SK-N-SH (cell line): ENCODE measurements around the gene OLFM4. TPM values are rescaled to one million over a fixed set of nuclear protein-coding genes. Genes with fewer than 3 reads are reported as not detected.
A peak's percentile ranks its signal among the peaks of the same experiment; 100 is the strongest.

Source experiments
- CTCF ChIA-PET: fragments of 300-600, 350-600 bp; formaldehyde crosslinking; extraction: SDS; loops from one replicate; lab custom pipeline; 2021; lab: Yijun Ruan, JAX
- POLR2A ChIA-PET: fragments of 350-600 bp; sonication (Branson Sonifier 250); formaldehyde crosslinking; extraction: SDS; loops from one replicate; lab custom pipeline; 2020; ENCODE audit warnings: antibody characterized with exemption, inconsistent platforms; lab: Yijun Ruan, JAX
- DNase-seq: peaks from one replicate; pipeline ENCODE4 v3.0.0; 2012
- H2AFZ ChIP-seq: fragments of 200-600 bp; sonication (generic); 2 replicates; pipeline ENCODE4 v1.8.1; 2016; ENCODE audit warnings: antibody characterized with exemption, mild to moderate bottlenecking, low read depth
- H3F3A ChIP-seq: fragments of 200-600 bp; sonication (generic); replicated peaks from 2 replicates; pipeline ENCODE3; 2016; ENCODE audit warnings: antibody characterized with exemption, mild to moderate bottlenecking; ENCODE audit not compliant: insufficient read depth
- H3K27ac ChIP-seq, 2 experiments: fragments of 200-500 bp in 1 of 2; fragments of 200-600 bp in 1 of 2; sonication (Bioruptor generic) in 1 of 2; sonication (generic), shearing (Covaris generic) in 1 of 2; 2 replicates each; pipeline versions ENCODE4 v1.5.1 to v1.6.1; 2014 to 2016; ENCODE audit warnings: low read depth in 2 of 2, inconsistent platforms in 1 of 2, low read length in 1 of 2, mild to moderate bottlenecking in 1 of 2, mixed read lengths in 1 of 2
- H3K27me3 ChIP-seq: fragments of 200-600 bp; sonication (generic), shearing (Covaris generic); 2 replicates; pipeline ENCODE4 v1.6.1; 2016; ENCODE audit warnings: mixed run types; ENCODE audit not compliant: insufficient read depth
- H3K36me3 ChIP-seq, 2 experiments: fragments of 200-500 bp in 1 of 2; fragments of 200-600 bp in 1 of 2; sonication (Bioruptor generic) in 1 of 2; sonication (generic) in 1 of 2; replicated peaks in 1 of 2; 2 replicates each; pipeline versions ENCODE3 to v1.5.1; 2014 to 2016; ENCODE audit warnings: low read length in 1 of 2, mild to moderate bottlenecking in 1 of 2; ENCODE audit not compliant: insufficient read depth in 2 of 2, control insufficient read depth in 1 of 2
- H3K4me1 ChIP-seq, 2 experiments: fragments of 200-500 bp in 1 of 2; fragments of 200-600 bp in 1 of 2; sonication (Bioruptor generic) in 1 of 2; sonication (generic), shearing (Covaris generic) in 1 of 2; 2 replicates each; pipeline versions ENCODE4 v1.5.1 to v1.6.1; 2014 to 2016; ENCODE audit warnings: low read depth in 1 of 2, low read length in 1 of 2, mixed run types in 1 of 2; ENCODE audit not compliant: insufficient read depth in 2 of 2, control insufficient read depth in 1 of 2
- H3K4me2 ChIP-seq: fragments of 200-600 bp; sonication (generic), shearing (Covaris generic); 2 replicates; pipeline ENCODE4 v1.6.1; 2017; ENCODE audit warnings: mixed run types
- H3K4me3 ChIP-seq, 2 experiments: fragments of 200-500 bp in 1 of 2; fragments of 200-600 bp in 1 of 2; sonication (Bioruptor generic) in 1 of 2; sonication (generic), shearing (Covaris generic) in 1 of 2; 2 replicates each; pipeline versions ENCODE4 v1.5.1 to v1.8.1; 2014 to 2016; ENCODE audit warnings: low read depth in 2 of 2, inconsistent platforms in 1 of 2, low read length in 1 of 2, mild to moderate bottlenecking in 1 of 2, mixed read lengths in 1 of 2, moderate library complexity in 1 of 2
- H3K79me2 ChIP-seq: fragments of 200-600 bp; sonication (generic); 2 replicates; pipeline ENCODE4 v1.8.1; 2017; ENCODE audit warnings: mild to moderate bottlenecking; ENCODE audit not compliant: insufficient read depth
- H3K9ac ChIP-seq: fragments of 200-600 bp; sonication (generic); 2 replicates; pipeline ENCODE4 v1.6.1; 2017; ENCODE audit warnings: mixed run types
- H3K9me2 ChIP-seq: fragments of 200-600 bp; sonication (generic); 2 replicates; pipeline ENCODE4 v1.6.1; 2017; ENCODE audit warnings: mixed run types
- H3K9me3 ChIP-seq: fragments of 200-600 bp; sonication (generic); 2 replicates; pipeline ENCODE4 v1.6.1; 2017; ENCODE audit warnings: mixed run types, mild to moderate bottlenecking, moderate library complexity
- H4K20me1 ChIP-seq: fragments of 200-600 bp; sonication (generic); 2 replicates; pipeline ENCODE4 v1.6.1; 2017; ENCODE audit warnings: mild to moderate bottlenecking, mixed run types; ENCODE audit not compliant: insufficient read depth
- EP300 ChIP-seq, 2 experiments: IDR thresholded peaks; 2 replicates each; pipeline versions ENCODE4 v1.4.0 to v1.6.1; 2012; ENCODE audit warnings: borderline replicate concordance in 1 of 2, low read depth in 1 of 2, low read length in 1 of 2
- FOXM1 ChIP-seq: IDR thresholded peaks from 2 replicates; pipeline ENCODE4 v1.4.0; 2012; ENCODE audit warnings: low read depth, mild to moderate bottlenecking
- GATA2 ChIP-seq: sonication (generic); formaldehyde crosslinking; IDR thresholded peaks from 2 replicates; pipeline ENCODE4 v1.5.0; 2020; ENCODE audit warnings: mild to moderate bottlenecking, missing genetic modification reagents
- MXI1 ChIP-seq: IDR thresholded peaks from 2 replicates; pipeline ENCODE4 v1.6.1; 2012; ENCODE audit warnings: mild to moderate bottlenecking, low read depth, low read length, improper control_type of control experiment
- POLR2AphosphoS5 ChIP-seq: IDR thresholded peaks from 2 replicates; pipeline ENCODE4 v1.6.1; 2012; ENCODE audit warnings: low read depth, low read length
- RCOR1 ChIP-seq: fragments of 150-350 bp; IDR thresholded peaks from 2 replicates; pipeline ENCODE4 v1.6.1; 2017; ENCODE audit warnings: antibody characterized with exemption, low read length
- USF2 ChIP-seq: fragments of 150-350 bp; IDR thresholded peaks from 2 replicates; pipeline ENCODE4 v1.6.1; 2017; ENCODE audit warnings: antibody characterized with exemption, low read length, low read depth, borderline replicate concordance
- WGBS: methylation state at CpG from one replicate; pipeline ENCODE4 v1.1.6; 2017; ENCODE audit warnings: low lambda C conversion rate; 5-methylcytosine and 5-hydroxymethylcytosine counted together
- polyA plus RNA-seq, 3 experiments: library from polyadenylated mRNA; depleted of rRNA; stranded (reverse); fragments of >200 nt; gene quantifications; 2 replicates each; pipeline ENCODE4 v1.2.3, GENCODE V29; 2012
- TF ChIP-seq, protein P1 (sequence below): IDR thresholded peaks from 2 replicates; pipeline ENCODE4 v1.4.0; 2012; ENCODE audit warnings: low read depth, borderline replicate concordance

Gene OLFM4
- polyA plus RNA-seq, 1 of the 3 experiments (the other 2 are of a cell fraction) = not detected

DNA sequence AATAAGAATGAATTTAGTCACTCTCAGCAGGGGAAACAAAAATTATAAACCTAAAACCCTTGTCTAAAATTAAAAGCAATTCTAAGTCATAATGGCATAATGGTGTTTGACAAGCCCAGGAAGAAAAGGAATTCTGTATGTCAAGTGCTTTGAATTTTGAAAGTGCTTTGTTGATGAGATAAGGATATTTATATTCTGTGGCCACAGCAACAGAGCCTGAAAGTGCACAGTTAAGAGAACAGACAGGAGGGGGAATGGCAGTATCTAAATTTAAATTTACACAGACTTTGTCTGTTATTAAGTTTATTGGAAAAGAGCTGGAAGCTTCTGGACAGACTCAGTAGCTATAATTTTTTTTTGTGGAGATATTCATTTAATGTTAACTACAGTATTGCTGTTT lies 69.8 kb downstream of the OLFM4 start:
- TF ChIP-seq GATA2 (CRISPR knock-in tag) = 0 out of 2 replicates have a peak, but pooled peaks have one; percentile 11
- TF ChIP-seq RCOR1 = no peak
- Histone ChIP-seq H4K20me1 (no peaks in the 10 kb centered on the region), H2AFZ (no peak overlapping the region), H3K9me2 (no peaks in the 10 kb centered on the region), H3F3A (no peaks in the 10 kb centered on the region), H3K79me2 (no peaks in the 10 kb centered on the region), H3K27me3 (no peaks in the 10 kb centered on the region), H3K9me3 (no peaks in the 10 kb centered on the region), H3K4me3 (no peak overlapping the region), H3K9ac (no peak overlapping the region), H3K27ac (no peak overlapping the region), H3K4me2 (no peak overlapping the region), H3K4me1 (peaks cover 0 to 4% of the 10 kb centered on the region in 2 experiments; a peak in 1 of 4 replicates), H3K36me3 (no peaks in the 10 kb centered on the region)
- CTCF ChIA-PET = no interaction called here
- POLR2A ChIA-PET = no interaction called here
- no peak for DNase-seq

- CTCF ChIA-PET = interaction anchor here (1.2 to 2.1 kb wide), 2 partner anchors 51 to 203 kb away, joined by 3 to 8 read pairs; no protein-coding TSS in a partner anchor
Observed at GRCh38 chr13:53100394-53101063, 71.9 kb downstream of the OLFM4 start.

More at GRCh38 chr13:53100394-53101063, 71.9 kb downstream of the OLFM4 start:
- no peaks in the 10 kb centered on the region for H3K9me3 ChIP-seq
- no peak overlapping the region for H2AFZ ChIP-seq
- H3K9ac ChIP-seq = no peak overlapping the region
- no peaks in the 10 kb centered on the region for H3K9me2 ChIP-seq
- H3K27ac ChIP-seq = no peak overlapping the region
- H3K79me2 ChIP-seq = no peaks in the 10 kb centered on the region
- no peaks in the 10 kb centered on the region for H3F3A ChIP-seq
- H3K4me1 ChIP-seq = peaks cover 0 to 6% of the 10 kb centered on the region in 2 experiments; a peak in 1 of 4 replicates
- no peaks in the 10 kb centered on the region for H4K20me1 ChIP-seq
- no peak overlapping the region for H3K4me3 ChIP-seq
- no peak overlapping the region for H3K4me2 ChIP-seq
- POLR2A ChIA-PET = no interaction called here
- no peaks in the 10 kb centered on the region for H3K36me3 ChIP-seq
- H3K27me3 ChIP-seq = no peaks in the 10 kb centered on the region
- TF ChIP-seq USF2 (no peak), FOXM1 (no peak), MXI1 (no peak), EP300 (IDR thresholded peaks at IDR 0.05; ENCODE audit: borderline replicate concordance in 1 of 2, low read depth in 1 of 2, low read length in 1 of 2) (no peak), RCOR1 (no peak), POLR2AphosphoS5 (no peak)
- TF ChIP-seq, protein P1, sequence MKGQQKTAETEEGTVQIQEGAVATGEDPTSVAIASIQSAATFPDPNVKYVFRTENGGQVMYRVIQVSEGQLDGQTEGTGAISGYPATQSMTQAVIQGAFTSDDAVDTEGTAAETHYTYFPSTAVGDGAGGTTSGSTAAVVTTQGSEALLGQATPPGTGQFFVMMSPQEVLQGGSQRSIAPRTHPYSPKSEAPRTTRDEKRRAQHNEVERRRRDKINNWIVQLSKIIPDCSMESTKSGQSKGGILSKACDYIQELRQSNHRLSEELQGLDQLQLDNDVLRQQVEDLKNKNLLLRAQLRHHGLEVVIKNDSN = no peak
- WGBS = 29% methylated on average over 1 of the region's 1 CpG
- no peak for DNase-seq

Other genes with a start within 250 kb of the OLFM4 start
- not detected in 2 replicates for gene PCDH8, start 180.2 kb upstream of the OLFM4 start, polyA plus RNA-seq (2012; rRNA removed)